Right lobe of liver (tissue), 4 donors: ENCODE measurements around the gene ITLN2.

Source experiments
- POLR2A ChIP-seq: fragments of 450-650 bp; IDR thresholded peaks from one replicate; pipeline ENCODE4 v1.6.1; 2017; ENCODE audit warnings: antibody characterized with exemption, mild to moderate bottlenecking
- TF ChIP-seq, protein P1 (sequence below), 4 donors: fragments of 200-600 bp in 3 of 4; fragments of 450-650 bp in 1 of 4; IDR thresholded peaks; one replicate each; pipeline versions ENCODE4 v1.5.1 to v1.8.0; 2016 to 2022; ENCODE audit warnings: antibody characterized with exemption in 4 of 4, mild to moderate bottlenecking in 2 of 4
- donor health status: DM: no; HTN: no; CAD: no.
- donor health status: DM: no; HTN: no; CAD: no.
- donor health status: DM: no; HTN: yes; CAD: no.

DNA sequence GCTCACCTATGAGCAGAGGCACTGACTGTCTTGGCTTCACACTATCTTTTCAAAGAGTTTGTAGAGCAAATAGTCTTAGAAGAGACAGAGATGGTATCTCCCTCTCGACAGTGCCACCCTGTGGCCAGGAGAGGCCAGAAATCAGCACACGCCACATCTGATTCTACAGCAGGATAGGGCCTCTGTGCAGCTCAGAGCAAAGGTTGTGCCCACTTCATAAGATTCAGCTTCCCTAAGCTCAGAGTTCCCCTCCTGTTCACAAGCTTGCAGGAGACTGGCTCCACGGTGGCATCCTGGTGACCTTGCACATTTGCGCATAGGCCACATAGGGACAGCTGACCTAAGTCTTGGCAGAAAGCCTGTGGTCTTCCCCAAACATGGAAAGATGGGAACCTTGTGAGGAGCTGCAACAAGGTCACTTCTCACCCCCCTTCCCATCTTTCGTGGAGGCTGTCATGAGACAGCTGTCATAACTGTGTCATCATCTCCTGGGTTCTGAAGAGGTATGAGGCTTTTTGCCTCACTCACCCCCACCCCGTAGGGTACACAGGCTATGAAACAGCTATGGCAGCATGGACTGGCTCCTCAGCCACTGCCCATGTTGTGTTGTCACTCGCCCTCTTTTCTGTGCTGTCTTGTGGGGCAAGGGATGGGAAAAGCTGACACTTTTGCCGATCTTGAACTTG, 3.0 kb downstream of the ITLN2 start:
- TF ChIP-seq POLR2A: no peak
- TF ChIP-seq, protein P1, sequence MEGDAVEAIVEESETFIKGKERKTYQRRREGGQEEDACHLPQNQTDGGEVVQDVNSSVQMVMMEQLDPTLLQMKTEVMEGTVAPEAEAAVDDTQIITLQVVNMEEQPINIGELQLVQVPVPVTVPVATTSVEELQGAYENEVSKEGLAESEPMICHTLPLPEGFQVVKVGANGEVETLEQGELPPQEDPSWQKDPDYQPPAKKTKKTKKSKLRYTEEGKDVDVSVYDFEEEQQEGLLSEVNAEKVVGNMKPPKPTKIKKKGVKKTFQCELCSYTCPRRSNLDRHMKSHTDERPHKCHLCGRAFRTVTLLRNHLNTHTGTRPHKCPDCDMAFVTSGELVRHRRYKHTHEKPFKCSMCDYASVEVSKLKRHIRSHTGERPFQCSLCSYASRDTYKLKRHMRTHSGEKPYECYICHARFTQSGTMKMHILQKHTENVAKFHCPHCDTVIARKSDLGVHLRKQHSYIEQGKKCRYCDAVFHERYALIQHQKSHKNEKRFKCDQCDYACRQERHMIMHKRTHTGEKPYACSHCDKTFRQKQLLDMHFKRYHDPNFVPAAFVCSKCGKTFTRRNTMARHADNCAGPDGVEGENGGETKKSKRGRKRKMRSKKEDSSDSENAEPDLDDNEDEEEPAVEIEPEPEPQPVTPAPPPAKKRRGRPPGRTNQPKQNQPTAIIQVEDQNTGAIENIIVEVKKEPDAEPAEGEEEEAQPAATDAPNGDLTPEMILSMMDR (IDR thresholded peaks at IDR 0.05): peak; percentile 71 to 77 (median 76)
